HG02943 (cell line): ENCODE results near the gene SLC36A1.
A peak's percentile ranks its signal among the peaks of the same experiment; 100 is the strongest.
"Not testable (repeated sequence)": the region's sequence is repeated elsewhere in the genome, so short reads cannot be mapped to it uniquely, and the experiment has no call there.

Experiments
- ATAC-seq: cut with Tn5 transposase; IDR thresholded peaks from one replicate; pipeline ENCODE4 v1.9.1; 2021; ENCODE audit warnings: mild to moderate bottlenecking, low read depth, moderate library complexity; ENCODE audit not compliant: unreplicated experiment

SLC36A1 gene

DNA sequence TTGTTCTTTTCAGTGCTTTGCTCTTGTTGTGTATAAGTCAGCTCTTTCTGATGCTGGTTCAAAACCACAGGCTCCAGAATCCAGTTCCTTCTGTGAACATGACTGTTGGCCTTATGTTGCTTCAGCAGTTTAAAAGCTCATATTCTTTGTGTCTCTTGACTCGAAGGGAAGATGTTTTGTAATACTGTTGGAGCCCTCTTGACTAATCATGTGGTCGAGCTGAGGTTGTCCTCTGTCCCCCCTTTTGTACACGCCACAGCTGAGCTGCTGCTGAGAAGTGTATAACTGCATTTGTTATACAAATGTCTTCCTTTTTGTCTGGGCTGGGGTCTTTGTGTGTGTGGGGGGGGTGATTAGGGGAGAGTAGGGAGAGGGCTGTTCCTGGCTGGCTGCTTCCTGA, 35.8 kb downstream of the SLC36A1 start:
- ATAC-seq, result no peak

DNA sequence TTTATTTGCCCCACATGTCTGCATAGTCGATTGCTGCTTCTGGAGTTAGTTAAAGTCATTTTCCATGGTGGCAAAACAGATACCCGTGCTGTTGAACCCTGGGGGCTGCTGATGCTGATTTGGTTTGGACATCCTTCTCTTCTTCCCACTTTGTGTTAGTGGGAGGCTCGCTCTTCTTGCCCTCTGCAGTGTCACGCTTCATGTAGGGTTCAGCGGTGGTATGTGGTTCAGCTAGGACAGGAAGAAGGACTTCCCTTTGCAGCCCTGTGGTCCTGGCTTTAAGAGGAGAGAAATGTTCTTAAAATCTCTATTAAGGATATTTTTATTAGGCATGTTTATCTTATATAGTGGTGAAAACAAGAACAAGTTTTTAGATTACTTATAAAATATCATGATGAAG, 36.2 kb downstream of the SLC36A1 start:
- no peak for ATAC-seq

GRCh38 chr5:151487544-151487943, 40.1 kb downstream of the SLC36A1 start:
- ATAC-seq, result no peak

DNA sequence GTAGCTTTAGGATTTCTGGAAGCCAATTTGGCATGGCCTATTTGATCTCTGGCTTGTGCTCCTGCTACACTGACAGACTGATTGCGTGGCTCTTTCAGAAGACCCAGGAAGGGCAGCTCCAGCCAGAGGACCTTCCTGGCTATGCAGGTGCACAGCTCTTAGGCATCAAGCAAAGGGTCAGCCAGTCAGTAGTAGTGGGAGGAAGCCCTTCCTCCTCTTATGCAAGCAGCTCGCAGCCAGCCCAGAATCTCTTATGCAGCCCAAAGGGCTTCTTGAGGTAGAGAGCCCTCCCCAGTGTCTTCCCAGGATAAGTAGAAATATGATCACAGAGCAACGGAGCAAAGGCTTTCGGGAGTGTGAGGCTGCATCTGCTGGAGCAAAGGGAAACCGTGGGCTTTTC, 43.2 kb downstream of the SLC36A1 start:
- no peak for ATAC-seq

- no peak for ATAC-seq
Observed at GRCh38 chr5:151491062-151491461, 43.7 kb downstream of the SLC36A1 start.

DNA sequence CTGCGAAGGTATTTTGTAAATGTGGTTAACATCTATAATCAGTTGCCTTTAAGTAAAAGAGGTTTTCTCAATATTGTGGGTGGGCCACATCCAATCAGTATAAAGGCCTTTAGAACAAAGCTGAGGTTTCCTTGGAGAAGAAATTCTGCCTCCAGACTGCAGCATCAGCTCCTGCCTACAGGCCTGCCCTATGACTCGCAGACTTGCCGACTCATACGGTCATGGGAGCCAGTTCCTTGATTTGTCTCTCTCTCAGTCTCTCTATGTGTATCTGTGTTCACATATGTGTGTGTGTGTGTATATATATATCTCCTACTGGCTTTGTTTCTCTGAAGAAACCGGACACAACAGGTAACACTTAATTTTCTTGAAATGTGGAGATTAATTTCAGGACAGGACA, 45.3 kb downstream of the SLC36A1 start:
- no peak for ATAC-seq

DNA sequence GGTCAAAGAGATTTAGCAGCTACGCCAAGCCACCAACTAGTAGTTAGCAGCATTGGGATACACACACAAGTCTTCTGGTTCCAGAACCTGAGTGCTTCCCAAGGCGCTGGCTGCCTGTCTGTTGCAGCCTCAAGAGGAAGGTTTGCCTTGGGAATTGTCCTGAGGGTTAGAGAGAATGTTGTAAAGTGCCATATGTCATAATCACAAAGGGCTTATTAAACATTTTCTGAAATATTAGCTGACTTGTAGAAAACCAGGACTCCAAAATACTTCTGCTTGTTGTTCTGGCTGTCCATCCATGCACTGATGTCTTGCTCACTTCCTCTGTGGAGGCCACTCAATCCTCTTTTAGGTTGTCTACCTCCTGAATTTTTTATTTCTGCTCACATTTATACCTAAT, 46.3 kb downstream of the SLC36A1 start:
- ATAC-seq, result no peak

DNA sequence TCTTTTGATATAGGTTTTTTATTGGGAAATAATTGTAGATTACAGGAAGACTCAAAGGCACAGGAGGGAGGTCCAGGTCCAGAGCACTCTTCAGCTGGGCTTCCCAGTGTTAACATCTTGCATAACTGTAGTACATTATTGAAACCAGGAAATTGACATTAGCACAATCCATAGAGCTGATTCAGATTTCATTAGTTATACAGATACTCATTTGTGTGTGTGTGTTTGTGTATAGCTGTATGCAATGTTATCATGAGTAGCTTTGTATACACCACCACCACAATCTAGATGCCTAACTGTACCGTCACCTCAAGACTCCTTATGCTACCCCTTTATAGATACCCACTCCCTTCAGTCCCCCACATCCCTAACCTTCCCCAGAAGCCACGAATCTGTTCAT, 47.9 kb downstream of the SLC36A1 start:
- no peak for ATAC-seq

- ATAC-seq, result no peak
Observed at GRCh38 chr5:151496041-151496484, 48.7 kb downstream of the SLC36A1 start.

DNA sequence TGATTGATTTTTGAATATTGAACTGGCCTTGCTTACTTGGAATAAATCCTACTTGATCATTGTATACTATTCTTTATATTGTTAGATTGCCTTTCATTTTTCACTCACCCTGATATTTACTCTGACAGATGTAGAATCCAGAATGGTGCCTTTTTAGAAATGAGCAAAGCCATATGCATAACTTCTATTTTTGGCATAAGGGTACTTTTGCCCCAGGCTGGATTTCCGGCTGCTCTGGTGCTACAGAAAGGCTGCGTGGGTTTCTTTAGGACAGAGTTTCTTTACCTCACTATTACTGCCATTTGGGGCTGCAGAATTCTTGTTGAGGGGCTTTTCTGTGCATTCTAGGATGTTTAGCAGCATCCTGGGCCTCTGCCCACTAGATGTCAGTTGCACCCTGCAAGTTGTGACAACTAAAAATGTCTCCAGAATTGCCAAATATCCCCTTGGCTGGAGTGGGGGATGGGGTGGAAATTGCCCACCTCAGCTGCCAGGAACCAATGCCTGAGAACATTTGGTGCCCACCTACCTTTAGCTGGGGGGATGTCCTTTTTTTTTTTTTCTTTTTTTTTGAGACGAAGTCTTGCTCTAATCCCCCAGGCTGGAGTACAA, 50.1 kb downstream of the SLC36A1 start:
- ATAC-seq, result no peak

- ATAC-seq, result no peak
Observed at GRCh38 chr5:151498395-151499155, 51.2 kb downstream of the SLC36A1 start.

- ATAC-seq, result no peak
Observed at GRCh38 chr5:151499501-151500035, 52.2 kb downstream of the SLC36A1 start.

DNA sequence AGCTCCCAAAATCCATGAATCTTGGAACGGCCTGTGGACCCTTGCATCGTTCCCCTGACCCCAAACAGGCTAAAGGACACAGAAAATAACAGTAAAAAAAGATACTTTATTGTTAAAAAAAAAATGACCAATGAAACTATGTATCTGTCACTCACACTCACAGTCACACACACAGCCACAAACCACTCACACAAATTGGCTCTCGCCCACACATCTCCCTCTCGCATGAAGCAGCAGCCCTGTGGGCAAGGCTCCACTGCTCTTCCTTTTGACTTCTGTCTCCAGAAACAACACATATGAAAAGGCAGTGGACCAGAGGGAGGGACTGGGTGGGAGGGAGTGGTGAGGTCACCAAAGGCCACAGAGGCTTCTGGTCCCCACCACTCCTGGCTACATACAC, 56.6 kb downstream of the SLC36A1 start:
- ATAC-seq, result no peak

- not testable (repeated sequence) for ATAC-seq
Observed at GRCh38 chr5:151508308-151508707, 60.9 kb downstream of the SLC36A1 start.

DNA sequence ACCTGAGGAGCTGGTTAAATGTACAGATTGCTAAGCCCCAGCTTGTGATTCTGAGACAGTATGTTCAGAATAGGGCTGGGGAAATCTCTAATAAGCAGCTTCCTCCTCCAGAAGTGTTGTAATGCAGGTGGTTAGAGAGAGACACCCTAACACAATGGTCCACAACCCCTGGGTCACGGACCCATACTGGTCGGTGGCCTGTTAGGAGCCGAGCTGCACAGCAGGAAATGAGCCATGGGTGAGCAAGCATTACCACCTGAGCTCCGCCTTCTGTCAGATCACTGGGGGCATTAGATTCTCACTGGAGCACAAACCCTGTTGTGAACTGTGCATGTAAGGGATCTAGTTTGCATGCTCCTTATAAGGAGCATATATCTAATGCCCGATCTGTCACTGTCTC, 61.8 kb downstream of the SLC36A1 start:
- no peak for ATAC-seq

DNA sequence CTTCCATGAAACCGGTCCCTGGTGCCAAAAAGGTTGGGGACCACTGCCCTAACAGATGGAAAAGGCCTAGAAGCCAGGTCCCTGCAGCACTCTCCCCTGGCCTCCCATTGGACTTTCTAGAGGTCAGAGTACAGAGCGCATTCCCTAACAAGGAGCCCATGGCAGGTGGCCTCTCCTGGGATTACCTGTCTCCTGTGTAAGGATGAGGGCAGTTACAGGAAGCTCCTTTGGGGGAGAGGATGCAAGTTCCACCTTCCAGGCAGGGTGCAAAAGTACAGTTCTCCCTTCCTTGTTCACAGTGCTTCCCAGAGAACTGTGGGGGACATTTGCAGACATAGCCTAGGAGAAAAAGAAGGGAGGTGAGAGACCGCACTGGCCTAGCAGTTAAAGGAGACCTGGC, 62.4 kb downstream of the SLC36A1 start:
- ATAC-seq, result no peak

GRCh38 chr5:151517122-151517920, 69.9 kb downstream of the SLC36A1 start:
- no peak for ATAC-seq

DNA sequence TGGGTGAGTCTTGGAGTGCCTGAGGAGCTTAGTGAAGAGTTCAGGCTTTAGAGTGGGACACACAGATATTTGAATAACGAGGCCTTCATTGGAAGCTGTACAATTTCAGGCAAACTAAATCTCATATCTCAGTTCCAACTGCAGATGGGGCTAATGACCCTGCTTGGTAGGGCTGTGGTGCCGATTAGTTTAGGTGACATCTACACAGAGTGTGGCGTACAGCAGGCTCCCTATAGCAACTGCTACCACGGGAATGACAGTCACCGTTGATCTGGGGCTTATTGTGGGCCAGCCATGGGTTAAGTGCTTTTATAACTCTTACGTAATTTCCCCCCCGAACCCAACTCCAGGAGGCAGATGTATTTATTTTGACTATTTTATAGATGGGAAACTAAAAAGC, 72.9 kb downstream of the SLC36A1 start:
- ATAC-seq, result no peak

- ATAC-seq, result no peak
Observed at GRCh38 chr5:151522226-151522625, 74.8 kb downstream of the SLC36A1 start.

- peak; percentile 78 for ATAC-seq
Observed at GRCh38 chr5:151523335-151523734, 75.9 kb downstream of the SLC36A1 start.

- ATAC-seq, result no peak
Observed at GRCh38 chr5:151528153-151528552, 80.8 kb downstream of the SLC36A1 start.
